Heart left ventricle (tissue), 16 donors: ENCODE measurements around the gene CABP2. TPM values are rescaled to one million over a fixed set of nuclear protein-coding genes. Genes with fewer than 3 reads are reported as not detected.
"Not testable (repeated sequence)": the region's sequence is repeated elsewhere in the genome, so short reads cannot be mapped to it uniquely, and the experiment has no call there.

Experiments
- ATAC-seq, 4 donors: fragments of 200-7000 bp; cut with Tn5 transposase; one replicate each; pipeline ENCODE4 v1.9.1; 2020 to 2022; ENCODE audit warnings: moderate library complexity in 4 of 4, mild to moderate bottlenecking in 3 of 4, moderate number of reproducible peaks in 1 of 4
- DNase-seq, 5 donors: peaks; one replicate each; pipeline ENCODE4 v3.0.0-alpha.2; 2020
- H3K27ac ChIP-seq, 12 donors: fragments of 200-600 bp; sonication (generic) in 4 of 12; one replicate each; pipeline versions ENCODE4 v1.5.0 to v1.8.0; 2016 to 2022; ENCODE audit warnings: mild to moderate bottlenecking in 2 of 12
- H3K27me3 ChIP-seq, 9 donors: fragments of 200-600 bp; sonication (generic) in 2 of 9; one replicate each; pipeline versions ENCODE4 v1.5.1 to v1.8.0; 2016 to 2022; ENCODE audit warnings: mild to moderate bottlenecking in 3 of 9
- H3K36me3 ChIP-seq, 9 donors: fragments of 200-600 bp; sonication (generic) in 2 of 9; one replicate each; pipeline versions ENCODE4 v1.5.0 to v1.8.0; 2018 to 2022; ENCODE audit warnings: mild to moderate bottlenecking in 2 of 9
- H3K4me1 ChIP-seq, 12 donors: fragments of 200-600 bp; sonication (generic) in 4 of 12; one replicate each; pipeline versions ENCODE4 v1.5.0 to v1.8.0; 2016 to 2022; ENCODE audit warnings: mild to moderate bottlenecking in 3 of 12
- H3K4me3 ChIP-seq, 12 donors: fragments of 200-600 bp; sonication (generic) in 4 of 12; one replicate each; pipeline versions ENCODE4 v1.5.0 to v1.8.0; 2017 to 2022; ENCODE audit warnings: mild to moderate bottlenecking in 9 of 12, moderate library complexity in 4 of 12
- H3K9me3 ChIP-seq, 12 donors: fragments of 200-600 bp; sonication (generic) in 4 of 12; one replicate each; pipeline versions ENCODE4 v1.5.0 to v1.8.0; 2016 to 2022; ENCODE audit warnings: mild to moderate bottlenecking in 1 of 12
- CTCF ChIP-seq, 12 donors: fragments of 200-600 bp; sonication (generic) in 4 of 12; IDR thresholded peaks; one replicate each; pipeline versions ENCODE4 v1.5.0 to v1.8.0; 2018 to 2022; ENCODE audit warnings: antibody characterized with exemption in 12 of 12, mild to moderate bottlenecking in 5 of 12
- POLR2A ChIP-seq, 2 donors: fragments of 450-650 bp; IDR thresholded peaks; one replicate each; pipeline ENCODE4 v1.6.1; 2017; ENCODE audit warnings: antibody characterized with exemption in 2 of 2, mild to moderate bottlenecking in 2 of 2, moderate library complexity in 2 of 2
- WGBS, 4 donors: extraction: QIAGEN DNeasy Blood & Tissue Kit in 2 of 4; methylation state at CpG; one replicate each; pipeline versions ENCODE4 v1.1.5 to v1.1.7; 2013 to 2018; 5-methylcytosine and 5-hydroxymethylcytosine counted together
- intact Hi-C, 10 donors: fragments of 100-400 bp; cut with DNase I; formaldehyde crosslinking; loops; one replicate each; pipeline versions ENCODE4 v1.11.1 to v1.14.2; 2022
- polyA plus RNA-seq, 2 donors: library from polyadenylated mRNA; stranded (reverse); fragments of 200-250 nt; gene quantifications; one replicate each; pipeline ENCODE4 v1.2.3, GENCODE V29; 2013
- total RNA-seq, 9 donors: library from RNA; depleted of rRNA in 2 of 9; stranded (reverse); fragments of >200 nt in 2 of 9; fragmentation: NEBNext Ultra II Directional in 3 of 9; extraction: Animal tissue kit (Norgen Biotek cat#: 25700) in 3 of 9; gene quantifications; one replicate each; pipeline versions ENCODE4 v1.1.0 to v1.2.4, GENCODE V29; 2016 to 2023
- donor health status: ischemic (EF 13 %, LVEDD 7.1; RV severe dilation, severe dysfunction).
- donor health status: healthy with polysubstance abuse.
- donor health status: DM: no; HTN: yes; CAD: no.
- donor health status: DM: no; HTN: no; CAD: no.
- donor health status: ischemic (EF 25% LVEDD 6.9; RV normal size, moderate dysfunction).
- donor health status: ischemic (EF 25% LVEDD 5.7; RV mildly dilated, moderate dysfunction).
- donor health status: healthy.
- donor health status: DM: yes; HTN: yes; CAD: no.
- donor health status: ischemic (EF 35%, LVEDD 5.7; RV mildly dilated, moderate dysfunction).
- donor health status: nonischemic (EF 11% LVEDD 7.7; RV severe dilation, severe dysfunction).
- donor health status: DM: yes; HTN: yes; CAD: no.
- donor health status: PGD.
- donor health status: ischemic (EF 29% LVEDD 5.4; RV normal size, mild dysfunction).
- donor health status: nonischemic (EF 23%, LVEDD 6.1; RV moderate dilation, normal function).

Gene CABP2
- total and polyA plus RNA-seq, 11 donors: not detected

GRCh38 chr11:67558084-67558772, 35.0 kb upstream of the CABP2 start:
- ATAC-seq: peak; percentile 81 to 96 (median 93)
- peak overlapping the region in 5 of 12 donors; percentile 5 to 17 (median 7) for H3K4me3 ChIP-seq
- intact Hi-C loops: no loop called here

GRCh38 chr11:67556244-67556643, 33.0 kb upstream of the CABP2 start:
- intact Hi-C loops: no loop called here
- H3K4me1 ChIP-seq: peaks cover 0 to 8% (median 0%) of the 10 kb centered on the region in 12 donors
- no peaks in the 10 kb centered on the region for H3K27me3 ChIP-seq
- no peak for TF ChIP-seq POLR2A (IDR thresholded peaks at IDR 0.05)
- no peak for TF ChIP-seq CTCF (IDR thresholded peaks at IDR 0.05)
- DNase-seq (no peak), ATAC-seq (no peak)
- H3K36me3 ChIP-seq: no peaks in the 10 kb centered on the region
- no peaks in the 10 kb centered on the region for H3K9me3 ChIP-seq
- no peak overlapping the region for H3K27ac ChIP-seq
- WGBS, 4 donors: 58 to 77% (median 68%) methylated on average over 3 of the region's 3 CpGs
- no peak overlapping the region for H3K4me3 ChIP-seq

More at GRCh38 chr11:67558084-67558772, 35.0 kb upstream of the CABP2 start:
- peak in 4 of 5 donors; percentile 56 to 90 (median 72) for DNase-seq
- Histone ChIP-seq H3K4me1 (peaks cover 0 to 11% (median 6%) of the 10 kb centered on the region in 12 donors), H3K36me3 (no peaks in the 10 kb centered on the region), H3K27ac (peak overlapping the region in 11 of 12 donors; percentile 34 to 70 (median 53)), H3K27me3 (no peaks in the 10 kb centered on the region), H3K9me3 (no peaks in the 10 kb centered on the region)
- no peak for TF ChIP-seq CTCF (IDR thresholded peaks at IDR 0.05)
- TF ChIP-seq POLR2A (IDR thresholded peaks at IDR 0.05): peak in 1 of 2 donors; percentile 19
- WGBS, 4 donors: 39 to 48% (median 40%) methylated on average over 15 to 19 of the region's 19 CpGs

- H3K4me3 ChIP-seq, H3K9me3 ChIP-seq, intact Hi-C loops, H3K4me1 ChIP-seq, H3K27ac ChIP-seq, DNase-seq, H3K27me3 ChIP-seq, ATAC-seq, H3K36me3 ChIP-seq: not testable (repeated sequence)
These were observed 28.5 kb upstream of the CABP2 start for GRCh38 chr11:67551697-67552096.

- ATAC-seq: no peak
- no peak overlapping the region for H3K27ac ChIP-seq
These were observed 27.9 kb upstream of the CABP2 start for GRCh38 chr11:67551127-67551526.

More at GRCh38 chr11:67551127-67551526, 27.9 kb upstream of the CABP2 start:
- H3K9me3 ChIP-seq: no peaks in the 10 kb centered on the region
- no peaks in the 10 kb centered on the region for H3K4me1 ChIP-seq
- TF ChIP-seq POLR2A (IDR thresholded peaks at IDR 0.05) (no peak), CTCF (IDR thresholded peaks at IDR 0.05) (no peak)
- no peaks in the 10 kb centered on the region for H3K27me3 ChIP-seq
- no peak overlapping the region for H3K4me3 ChIP-seq
- intact Hi-C loops: no loop called here
- DNase-seq: no peak
- no peaks in the 10 kb centered on the region for H3K36me3 ChIP-seq
